DLD1 (cell line): ENCODE measurements around the gene CIRBP.

ENCODE experiments used
- in situ Hi-C: cut with HindIII; loops from 2 replicates; pipeline ENCODE4 v1.10.0; 2017; ENCODE audit warnings: low sequenced_read_pairs

Gene CIRBP

DNA sequence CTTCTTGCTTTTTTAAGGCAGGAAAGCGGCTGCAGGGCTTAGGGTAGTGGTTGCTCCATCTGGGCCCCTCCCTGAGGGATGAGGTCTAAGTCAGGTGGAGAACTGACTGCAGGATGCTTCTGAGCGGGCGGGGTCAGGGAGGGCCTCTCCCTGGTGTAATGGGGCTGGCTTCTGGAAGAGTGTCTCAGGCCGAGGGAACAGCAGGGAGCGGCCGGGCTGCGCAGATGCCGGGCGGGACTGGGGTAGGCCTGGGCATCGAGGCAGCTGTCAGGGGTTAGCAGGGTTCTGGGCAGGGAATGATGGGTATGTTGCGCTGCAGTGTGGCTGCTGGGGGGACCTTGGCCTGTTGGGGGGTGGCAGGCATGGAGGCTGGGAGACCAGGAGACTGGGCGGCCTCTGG is 8.9 kb downstream of the CIRBP start:
- in situ Hi-C loops, result no loop called here

- in situ Hi-C loops, result no loop called here
Observed at GRCh38 chr19:1278713-1279660, 9.9 kb downstream of the CIRBP start.

GRCh38 chr19:1279782-1280341 is 10.7 kb downstream of the CIRBP start:
- in situ Hi-C loops, result no loop called here

GRCh38 chr19:1280636-1281568 is 11.8 kb downstream of the CIRBP start:
- in situ Hi-C loops, result no loop called here

GRCh38 chr19:1281569-1282287 is 12.6 kb downstream of the CIRBP start:
- in situ Hi-C loops, result no loop called here

- in situ Hi-C loops, result no loop called here
Observed at GRCh38 chr19:1282588-1283206, 13.6 kb downstream of the CIRBP start.

GRCh38 chr19:1283207-1283916 is 14.2 kb downstream of the CIRBP start:
- in situ Hi-C loops, result no loop called here

- in situ Hi-C loops, result no loop called here
Observed at GRCh38 chr19:1283917-1284292, 14.8 kb downstream of the CIRBP start.

DNA sequence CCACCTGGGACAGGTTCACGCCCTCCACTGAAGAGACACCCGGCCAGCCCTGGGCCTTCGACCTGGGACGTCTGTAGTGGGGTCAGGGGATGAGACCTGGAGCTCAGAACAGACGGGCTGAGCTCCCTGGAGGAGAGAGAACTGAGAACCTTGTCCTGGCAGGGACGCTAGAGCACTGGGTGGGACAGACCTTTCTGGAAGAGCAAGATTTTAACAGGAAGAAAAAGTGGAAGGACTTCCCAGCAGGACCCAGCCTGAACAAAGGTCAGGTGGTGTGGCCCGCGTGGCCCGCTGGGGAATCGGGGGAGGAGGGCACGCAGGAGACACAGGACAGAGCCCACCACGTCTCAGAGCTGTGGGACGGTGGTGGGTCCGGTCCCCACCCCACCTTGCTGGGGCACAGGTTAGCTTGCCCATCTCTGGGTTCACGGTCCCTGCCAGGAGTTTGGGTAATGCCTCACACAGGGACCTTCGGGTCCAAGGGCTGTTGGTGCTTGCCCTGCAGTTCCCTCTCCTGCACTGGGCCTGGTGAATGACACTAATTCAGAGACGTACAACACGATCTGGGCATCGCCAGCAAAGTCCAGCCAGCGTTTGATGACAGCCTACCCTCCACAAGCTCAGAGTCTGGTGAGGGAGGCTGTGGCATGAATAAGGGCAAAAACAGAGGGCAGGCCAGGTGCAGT is 15.3 kb downstream of the CIRBP start:
- in situ Hi-C loops, result no loop called here

DNA sequence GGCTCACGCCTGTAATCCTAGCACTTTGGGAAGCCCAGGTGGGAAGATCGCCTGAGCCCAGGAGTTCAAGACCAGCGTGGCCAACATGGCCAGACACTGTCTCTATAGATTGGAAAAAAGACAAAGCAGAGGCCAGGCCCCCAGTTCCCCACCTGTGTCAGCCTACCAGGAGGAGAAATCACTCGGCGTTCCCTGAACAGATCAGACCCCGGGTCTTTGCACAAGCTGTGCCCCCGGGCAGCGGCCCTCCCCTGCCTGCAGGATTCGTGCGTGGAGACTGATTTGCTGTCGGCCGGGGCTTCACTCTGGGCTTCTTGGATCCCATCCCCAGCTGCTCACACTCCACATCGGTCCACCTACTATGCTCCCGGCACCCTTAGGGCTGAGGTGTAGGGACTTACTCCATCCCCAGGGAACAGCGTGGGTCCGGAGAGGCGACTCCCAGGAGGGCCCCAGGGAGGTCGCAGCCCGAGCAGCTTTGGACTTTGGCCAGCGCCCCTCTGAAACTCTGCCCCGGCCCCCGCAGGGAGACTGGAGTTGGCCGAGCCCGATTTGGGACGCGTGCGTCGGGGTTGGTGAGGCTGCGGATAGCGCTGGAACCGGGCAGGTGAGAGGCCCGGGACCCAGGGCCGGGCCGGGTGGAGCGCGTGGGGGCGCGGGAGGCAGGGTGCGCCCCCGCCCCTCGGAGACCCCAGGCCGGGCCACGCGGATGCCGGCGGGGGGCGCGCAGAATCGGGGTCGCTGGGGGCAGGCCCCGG is 16.0 kb downstream of the CIRBP start:
- in situ Hi-C loops, result no loop called here

- in situ Hi-C loops, result no loop called here
Observed at GRCh38 chr19:1285737-1286360, 16.7 kb downstream of the CIRBP start, which contains the start of gene EFNA2. EFNA2 (plus strand) TSS chr19:1285873; CDS start chr19:1286169, 296 bp downstream.

GRCh38 chr19:1286487-1287353 is 17.6 kb downstream of the CIRBP start:
- in situ Hi-C loops, result no loop called here

DNA sequence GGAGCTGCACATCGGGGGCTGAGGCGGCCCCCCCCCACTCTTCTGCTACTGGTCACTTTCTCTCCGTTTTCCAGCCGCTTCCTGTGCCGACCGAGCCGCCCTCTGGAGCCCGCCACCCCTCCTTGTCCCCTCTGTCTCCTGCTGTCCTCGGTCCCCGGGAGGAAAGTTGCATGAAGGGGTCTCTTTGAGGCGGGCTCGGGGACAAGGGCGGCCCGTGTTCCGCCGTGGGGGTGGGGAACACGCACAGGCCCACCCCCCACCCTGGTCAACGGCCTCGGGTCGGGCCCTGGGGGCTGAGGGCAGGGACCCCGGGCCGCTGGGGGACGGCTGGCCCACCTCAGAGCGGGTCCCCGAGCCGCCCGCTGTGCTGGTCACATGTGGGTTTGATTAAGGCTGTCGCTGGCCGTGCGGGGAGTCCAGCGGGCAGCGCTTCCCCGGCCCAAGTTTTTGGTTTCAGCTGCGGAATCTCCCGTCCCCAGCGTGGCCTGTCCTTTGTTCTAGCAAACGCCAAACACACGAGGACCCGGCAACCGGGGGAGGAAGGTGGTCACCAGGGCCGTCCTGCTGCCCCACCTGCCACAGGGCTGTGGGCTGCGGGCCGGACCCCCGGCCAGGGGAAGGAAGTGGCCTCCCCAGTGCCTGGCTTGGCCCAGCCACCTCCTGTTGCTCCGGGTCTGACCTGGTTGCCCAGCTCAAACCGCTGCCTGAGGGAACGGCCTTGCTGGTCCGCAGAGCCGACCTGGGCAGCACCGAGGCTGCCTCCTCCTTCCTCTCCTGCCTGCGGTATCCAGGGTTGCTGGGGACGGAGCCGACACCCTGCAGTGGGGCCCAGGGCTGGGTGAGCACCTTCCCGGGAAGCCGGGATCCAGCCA is 18.5 kb downstream of the CIRBP start:
- in situ Hi-C loops, result no loop called here

DNA sequence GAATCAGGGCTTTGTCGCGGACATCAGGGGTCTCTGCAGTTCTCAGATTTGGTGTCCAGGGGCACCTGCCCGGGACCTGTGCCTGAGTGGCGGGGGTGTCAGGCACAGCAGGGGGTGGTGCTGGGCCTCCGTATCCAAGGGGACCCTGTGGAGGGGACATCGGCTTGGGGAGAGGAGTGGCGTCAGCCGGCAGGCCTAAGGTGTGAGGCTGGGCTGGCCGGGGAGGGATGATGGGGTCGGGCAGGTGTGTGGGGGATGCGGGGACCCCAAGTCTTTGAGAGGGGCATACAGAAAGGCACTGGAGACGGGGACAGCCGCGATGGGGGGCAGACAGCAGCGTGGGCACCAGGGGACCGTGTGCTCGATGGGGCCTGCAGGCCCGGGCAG is 19.1 kb downstream of the CIRBP start:
- in situ Hi-C loops, result no loop called here

- in situ Hi-C loops, result no loop called here
Observed at GRCh38 chr19:1288833-1289685, 19.9 kb downstream of the CIRBP start.
